HG02981 (cell line): ENCODE measurements around the gene DNAH17.

ENCODE experiments used
- ATAC-seq: cut with Tn5 transposase; IDR thresholded peaks from one replicate; pipeline ENCODE4 v1.9.1; 2021; ENCODE audit warnings: mild to moderate bottlenecking, moderate library complexity; ENCODE audit not compliant: unreplicated experiment

The DNAH17 gene

DNA sequence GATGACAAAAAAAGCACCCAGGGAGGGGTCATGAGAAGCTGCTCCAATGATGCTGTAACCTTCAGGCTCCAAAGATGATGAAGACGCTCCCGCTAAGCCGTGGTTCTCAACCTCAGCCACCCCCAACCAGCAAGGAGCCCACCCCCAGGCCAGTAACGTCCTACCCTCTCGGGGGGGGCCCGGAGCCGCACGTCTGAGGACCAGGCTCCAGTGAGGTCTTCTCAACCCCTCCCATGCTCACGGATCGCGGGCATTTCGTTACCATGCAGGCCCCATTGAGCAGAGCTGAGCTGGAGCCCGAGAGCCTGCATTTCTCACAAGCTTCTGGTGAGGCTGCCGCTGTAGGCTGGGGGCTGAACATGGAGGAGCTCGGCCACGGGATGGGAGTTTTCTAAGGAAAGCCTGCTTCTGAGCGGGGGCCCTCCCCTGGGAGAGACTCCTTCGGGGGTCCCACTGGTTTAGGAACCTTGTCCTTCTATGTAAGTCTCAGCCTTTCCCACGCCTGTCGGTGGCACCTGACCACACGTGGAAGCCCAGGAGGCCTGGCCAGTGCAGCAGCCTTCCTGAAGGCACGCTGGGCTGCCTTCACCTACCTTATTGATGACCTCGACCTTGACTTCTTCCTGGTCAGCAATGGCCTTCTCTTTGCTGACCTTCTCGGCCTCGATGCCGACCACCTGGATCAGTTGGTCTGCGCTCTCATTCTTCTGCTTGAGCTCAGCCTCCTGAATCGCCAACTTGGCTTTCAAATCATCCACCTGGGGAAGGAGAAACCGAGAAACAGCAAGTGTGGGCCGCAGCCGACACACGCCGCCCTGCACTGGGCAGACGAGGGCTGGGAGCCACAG is 116.0 kb downstream of the DNAH17 start:
- no peak for ATAC-seq

DNA sequence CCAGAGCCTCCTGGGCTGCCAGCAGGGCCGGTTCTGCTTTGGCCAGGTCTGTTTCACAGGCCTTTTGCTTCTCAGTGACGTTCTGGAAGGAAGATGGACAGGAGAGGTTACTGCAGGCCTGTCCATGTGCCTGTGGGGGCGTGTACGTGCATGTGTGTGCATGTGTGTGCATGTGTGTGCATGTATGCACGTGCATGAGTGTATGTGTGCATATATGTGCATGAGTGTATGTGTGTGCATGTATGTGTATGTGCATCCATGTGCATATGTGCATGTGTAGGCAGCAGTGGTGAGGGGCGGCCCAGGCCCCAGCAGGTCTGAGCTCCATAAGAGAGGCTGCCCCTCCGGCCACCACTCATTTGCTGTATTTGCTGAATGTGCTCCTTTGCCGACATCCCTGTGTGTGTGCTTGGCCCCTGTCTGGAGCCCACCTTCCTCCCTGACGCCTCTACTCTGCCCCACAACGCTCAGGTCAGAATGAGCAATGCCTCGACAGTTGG is 117.0 kb downstream of the DNAH17 start:
- no peak for ATAC-seq

DNA sequence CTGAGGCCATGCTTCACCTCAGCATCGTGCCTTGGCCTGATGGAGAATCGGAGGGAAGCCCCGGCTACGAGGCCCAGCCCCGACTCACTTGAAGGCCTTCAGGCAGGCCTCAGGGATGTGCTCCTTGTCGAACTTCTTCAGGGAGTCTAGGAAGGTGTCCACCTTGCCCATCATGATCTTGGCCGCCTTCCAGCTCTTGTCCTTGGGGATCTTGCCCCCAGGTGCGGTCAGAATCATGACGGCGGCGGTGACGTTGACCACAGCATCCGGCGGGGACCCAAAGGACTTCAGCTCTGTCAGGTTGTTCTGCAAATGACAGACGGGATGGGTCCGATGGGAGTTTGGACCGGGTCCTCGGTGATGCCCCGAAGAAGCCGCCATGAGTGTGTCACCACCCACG is 117.5 kb downstream of the DNAH17 start:
- ATAC-seq = no peak

DNA sequence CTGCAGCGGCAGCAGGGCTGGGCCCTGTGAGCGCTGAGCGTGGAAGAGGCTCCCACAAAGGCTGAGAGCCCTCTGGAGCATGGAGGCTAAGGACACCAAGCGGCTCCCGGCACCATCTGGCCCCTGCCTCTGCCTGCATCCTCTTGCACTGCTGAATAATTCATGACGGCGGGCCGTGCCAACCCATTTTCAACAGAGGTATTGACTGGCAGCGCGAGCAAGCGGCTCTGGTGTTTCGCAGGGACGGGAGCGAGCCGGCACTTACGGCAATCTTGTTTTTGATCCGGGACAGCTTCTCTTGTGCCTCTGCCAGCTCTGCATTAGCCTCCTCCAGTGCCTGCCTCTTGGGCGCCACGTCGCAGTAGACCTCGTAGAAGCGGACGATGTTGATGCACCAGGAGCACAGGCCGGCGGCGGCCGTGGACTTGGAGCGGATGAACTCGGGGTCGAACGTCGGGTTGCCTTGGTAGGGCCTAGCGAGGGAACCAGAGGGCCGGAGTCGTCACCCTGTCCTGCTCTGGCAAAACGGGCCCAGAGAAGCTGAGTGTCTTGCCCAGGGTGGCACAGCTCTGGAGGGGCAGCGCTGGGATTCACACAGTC is 118.4 kb downstream of the DNAH17 start:
- no peak for ATAC-seq

DNA sequence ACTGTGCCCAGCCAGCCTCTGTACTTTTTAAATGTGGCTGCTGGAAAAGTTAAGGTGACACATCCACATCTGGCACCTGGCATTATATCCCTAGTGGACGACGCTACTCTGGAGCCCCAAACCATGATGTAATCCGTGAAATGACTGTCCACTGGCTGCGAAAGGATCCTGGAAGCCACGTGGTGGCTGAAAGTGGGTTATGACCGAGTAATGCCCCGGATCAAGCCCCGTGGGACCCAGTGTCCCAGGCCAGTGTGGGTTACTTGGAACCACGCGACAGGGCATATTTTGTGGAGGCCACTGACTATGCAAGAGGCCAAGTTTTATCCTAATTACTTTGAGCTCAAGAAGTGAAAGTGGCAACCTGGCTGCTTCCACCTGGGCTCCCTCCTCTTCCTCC is 119.1 kb downstream of the DNAH17 start:
- no peak for ATAC-seq

DNA sequence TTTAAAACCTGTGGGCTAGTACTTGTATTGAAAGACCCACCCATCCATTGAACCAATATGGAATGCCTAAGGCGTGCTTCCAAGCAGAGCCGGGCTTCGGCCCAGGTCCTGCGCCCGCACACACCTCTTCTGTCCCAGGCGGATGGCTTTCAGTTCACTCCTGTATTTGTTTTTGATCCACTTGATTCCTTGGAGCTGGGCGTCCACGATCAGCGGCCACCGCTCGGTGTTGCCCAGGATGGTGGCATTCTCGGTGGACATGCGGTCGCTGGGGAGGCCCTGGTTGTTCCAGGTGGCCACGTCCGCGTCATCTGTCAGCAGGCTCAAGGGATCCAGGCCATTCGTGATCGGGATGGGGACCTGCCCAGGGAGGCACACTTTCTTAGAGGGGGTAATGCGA is 122.8 kb downstream of the DNAH17 start:
- ATAC-seq = no peak

DNA sequence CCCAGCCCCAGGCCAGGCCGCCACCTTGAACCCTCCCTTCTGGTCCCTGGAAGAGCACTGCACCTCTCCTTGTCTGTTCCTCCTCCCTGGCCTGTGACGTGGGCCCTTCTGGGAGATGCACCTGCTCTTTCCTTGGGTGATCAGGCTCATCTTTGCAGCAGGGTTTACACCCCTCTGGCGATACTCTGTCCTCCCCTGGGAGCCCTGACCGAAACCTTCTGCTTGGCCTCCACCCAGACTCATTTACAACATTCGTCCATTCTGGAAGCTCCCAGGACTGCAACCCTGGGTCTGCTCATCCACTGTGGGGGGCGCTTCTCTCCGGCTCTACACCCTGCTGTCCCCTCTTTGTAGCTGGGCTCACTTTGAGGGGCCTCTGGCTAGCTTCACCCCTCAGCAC is 125.4 kb downstream of the DNAH17 start:
- ATAC-seq = no peak

GRCh38 chr17:78450696-78451345 is 126.4 kb downstream of the DNAH17 start:
- ATAC-seq = no peak

- no peak for ATAC-seq
Observed at GRCh38 chr17:78449983-78450595, 127.1 kb downstream of the DNAH17 start.

DNA sequence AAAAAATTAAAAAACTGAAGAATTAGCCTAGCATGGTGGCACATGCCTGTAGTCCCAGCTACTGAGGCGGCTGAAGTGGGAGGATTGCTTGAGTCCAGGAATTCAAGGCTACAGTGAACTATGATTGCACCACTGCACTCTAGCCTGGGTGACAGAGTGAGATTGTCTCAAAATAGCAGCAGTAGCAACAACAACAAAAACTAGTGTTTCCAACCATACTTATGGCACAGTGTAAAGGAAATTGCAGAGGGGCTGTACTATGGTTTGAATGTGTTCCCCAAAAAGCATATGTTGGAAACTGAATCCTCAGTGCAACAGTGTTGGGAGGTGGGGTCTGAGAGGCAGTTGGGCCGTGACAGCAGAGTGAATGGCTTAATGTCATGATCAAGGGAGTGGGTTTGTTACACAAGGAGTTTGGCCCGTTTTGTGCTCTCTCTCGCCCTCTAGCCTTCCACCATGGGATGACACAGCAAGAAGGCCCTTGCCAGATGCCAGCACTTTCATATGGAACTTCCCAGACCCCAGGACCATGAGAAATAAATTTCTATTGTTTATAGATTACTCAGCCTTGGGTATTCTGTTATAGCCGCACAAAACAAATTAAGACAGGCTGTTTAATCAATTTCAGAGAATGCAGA is 128.7 kb downstream of the DNAH17 start:
- ATAC-seq = no peak

- no peak for ATAC-seq
Observed at GRCh38 chr17:78446833-78447232, 130.4 kb downstream of the DNAH17 start.

GRCh38 chr17:78444392-78444791 is 132.8 kb downstream of the DNAH17 start:
- ATAC-seq = no peak

DNA sequence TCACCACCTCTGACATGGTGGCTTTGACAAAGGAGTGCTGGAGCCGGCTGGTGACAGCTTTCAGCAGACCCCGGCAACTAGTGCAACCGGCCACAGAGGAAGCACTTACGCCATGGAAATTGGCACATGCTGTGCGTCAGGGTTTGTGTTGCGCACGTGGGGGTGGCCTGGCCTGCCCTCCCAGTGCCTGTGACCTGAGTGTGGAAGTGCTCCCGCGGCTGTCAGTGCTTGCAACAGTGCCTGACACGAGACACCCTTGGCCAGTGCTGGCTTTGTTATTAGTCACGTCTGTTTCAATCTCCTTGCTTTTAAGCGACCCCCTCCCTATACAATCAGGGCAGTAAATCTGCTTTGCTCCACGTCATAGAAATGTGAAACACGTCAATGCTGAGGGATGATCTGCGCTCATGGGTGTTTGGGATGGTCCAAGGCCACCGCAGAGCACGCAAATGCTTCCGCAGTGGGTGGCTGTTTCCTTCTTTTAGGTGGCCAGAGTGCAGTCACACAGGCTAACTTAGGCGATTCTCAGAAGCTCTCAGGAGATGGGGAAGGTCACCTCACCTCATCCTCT is 134.5 kb downstream of the DNAH17 start:
- no peak for ATAC-seq

DNA sequence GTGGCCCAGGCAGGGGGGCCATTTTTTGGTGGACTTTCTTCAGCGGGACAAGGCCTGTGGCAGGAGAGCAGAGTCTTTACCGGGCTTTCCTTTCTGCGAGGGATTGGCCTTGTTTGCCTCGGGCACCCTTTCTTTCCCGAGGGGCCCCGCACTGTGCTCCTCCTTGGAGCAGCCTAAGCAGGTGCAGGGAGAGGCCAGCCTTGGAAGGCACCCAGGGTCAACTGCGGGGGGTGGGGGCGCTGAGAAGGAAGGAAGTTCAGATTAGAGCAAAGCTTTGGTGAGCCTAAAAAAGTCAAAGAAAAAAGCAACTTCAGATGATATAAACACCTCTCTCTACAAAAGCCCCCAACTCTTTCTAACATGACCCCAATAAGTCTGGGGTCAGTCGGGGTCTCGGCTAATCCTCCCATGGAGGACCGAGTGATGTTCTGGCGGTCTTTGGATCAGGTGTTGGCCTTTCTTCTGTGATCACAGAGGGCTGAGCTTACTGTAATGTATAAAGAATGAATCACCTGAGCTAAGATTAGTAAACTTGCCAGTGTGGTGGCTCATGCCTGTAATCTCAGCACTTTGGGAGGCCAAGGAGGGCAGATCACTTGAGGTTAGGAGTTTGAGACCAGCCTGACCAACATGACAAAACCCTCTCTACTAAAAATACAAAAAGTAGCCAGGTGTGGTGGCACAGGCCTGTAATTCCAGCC is 135.8 kb downstream of the DNAH17 start:
- ATAC-seq = no peak

- ATAC-seq = no peak
Observed at GRCh38 chr17:78438694-78439325, 138.4 kb downstream of the DNAH17 start.

DNA sequence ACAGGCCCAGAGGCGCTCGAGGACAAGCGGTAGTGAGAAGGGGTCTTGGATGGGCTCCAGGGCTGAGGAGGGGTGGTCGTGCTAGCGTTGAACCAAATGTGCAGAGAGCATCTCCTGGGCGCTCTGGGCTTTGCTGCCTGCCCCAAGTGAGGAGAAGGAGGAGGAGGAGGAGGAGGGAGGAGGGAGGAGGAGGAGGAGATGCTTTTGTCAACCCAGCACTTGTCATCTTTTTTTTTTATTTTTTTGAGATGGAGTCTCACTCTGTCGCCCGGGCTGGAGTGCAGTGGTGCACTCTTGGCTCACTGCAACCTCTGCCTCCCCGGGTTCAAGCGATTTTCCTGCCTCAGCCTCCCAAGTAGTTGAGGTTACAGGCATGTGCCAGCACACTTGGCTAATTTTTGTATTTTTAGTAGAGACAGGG is 138.9 kb downstream of the DNAH17 start:
- no peak for ATAC-seq

DNA sequence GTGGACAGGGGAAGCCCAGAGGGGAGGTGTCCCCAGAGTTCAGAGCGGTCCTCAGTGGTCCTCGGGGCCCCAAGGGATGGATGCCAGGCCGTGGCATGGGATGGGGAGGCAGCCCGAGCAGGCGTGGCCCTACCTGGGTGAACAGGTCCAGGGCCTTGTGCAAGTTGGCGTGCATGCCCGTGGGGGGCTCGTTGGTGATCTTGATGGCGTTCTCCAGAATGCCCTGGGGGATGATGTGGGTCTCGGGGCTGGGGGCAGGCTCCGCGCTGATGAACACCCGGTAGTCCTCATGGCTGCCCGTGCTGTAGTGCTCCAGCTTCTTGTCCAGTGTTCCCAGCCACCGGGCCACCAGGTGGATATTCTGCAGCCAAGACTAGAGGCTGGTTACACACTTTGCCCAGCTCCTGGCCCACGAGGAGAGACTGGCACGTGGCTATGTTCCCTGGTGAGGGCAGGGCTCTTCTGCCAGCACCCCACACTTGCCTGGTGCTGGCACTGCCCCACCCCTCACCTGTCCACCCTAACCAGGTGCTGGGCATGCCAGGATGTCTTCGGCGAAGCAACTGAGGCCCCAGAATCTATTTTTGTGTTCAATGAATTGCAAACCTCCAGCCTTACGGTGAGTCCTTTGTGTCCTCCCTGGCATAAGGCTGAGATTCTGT is 139.6 kb downstream of the DNAH17 start:
- ATAC-seq = no peak

DNA sequence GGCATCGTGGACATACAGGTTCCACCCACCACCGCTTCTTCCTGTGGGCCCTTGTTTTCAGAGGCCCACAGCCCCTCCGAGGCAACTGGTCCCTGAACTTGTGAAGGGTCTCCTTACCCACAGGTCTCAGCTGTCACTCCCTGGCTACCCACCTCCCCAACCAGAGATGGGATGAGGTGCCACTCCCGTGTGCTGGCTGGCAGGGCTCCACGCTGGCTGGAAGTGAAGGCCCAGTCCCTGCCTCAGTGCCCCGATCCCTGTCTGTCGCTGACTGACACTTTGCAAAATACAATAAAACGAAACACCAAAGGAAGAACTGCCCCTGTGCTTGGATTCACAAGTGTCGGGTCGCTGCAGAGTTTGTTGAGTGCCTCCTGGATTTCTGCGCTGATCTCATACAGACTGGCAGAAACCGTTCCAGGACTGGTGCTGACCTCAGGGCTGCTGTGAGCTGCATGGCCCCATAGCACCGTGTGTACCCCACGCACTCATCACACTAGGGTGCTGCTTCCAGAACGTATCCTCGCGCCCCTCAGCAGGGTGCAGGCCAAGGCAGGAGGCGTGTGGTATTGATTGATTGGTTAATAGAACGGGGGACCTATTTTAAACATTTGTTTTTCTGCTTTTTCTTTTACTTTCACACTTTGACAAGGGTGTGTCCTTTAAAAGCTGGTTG is 141.7 kb downstream of the DNAH17 start:
- ATAC-seq = no peak
